Measurements from ENCODE around the gene VPS41.

The VPS41 gene

DNA sequence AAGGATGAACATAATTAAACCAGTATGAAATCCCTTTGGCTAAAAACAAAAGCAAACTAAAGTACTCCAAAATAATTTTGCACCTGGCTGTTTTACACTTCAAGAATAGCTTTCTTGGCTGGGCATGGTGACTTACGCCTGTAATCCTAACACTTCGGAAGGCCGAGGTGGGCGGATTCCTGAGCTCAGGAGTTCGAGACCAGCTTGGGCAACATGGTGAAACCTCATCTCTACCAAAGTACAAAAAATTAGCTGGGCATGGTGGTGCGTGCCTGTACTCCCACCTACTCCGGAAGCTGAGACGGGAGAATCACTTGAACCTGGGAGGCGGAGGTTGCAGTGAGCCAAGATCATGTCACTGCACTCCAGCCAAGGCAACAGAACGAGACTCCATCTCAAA is 185.7 kb downstream of the VPS41 start:
- DNase-seq = no peak

DNA sequence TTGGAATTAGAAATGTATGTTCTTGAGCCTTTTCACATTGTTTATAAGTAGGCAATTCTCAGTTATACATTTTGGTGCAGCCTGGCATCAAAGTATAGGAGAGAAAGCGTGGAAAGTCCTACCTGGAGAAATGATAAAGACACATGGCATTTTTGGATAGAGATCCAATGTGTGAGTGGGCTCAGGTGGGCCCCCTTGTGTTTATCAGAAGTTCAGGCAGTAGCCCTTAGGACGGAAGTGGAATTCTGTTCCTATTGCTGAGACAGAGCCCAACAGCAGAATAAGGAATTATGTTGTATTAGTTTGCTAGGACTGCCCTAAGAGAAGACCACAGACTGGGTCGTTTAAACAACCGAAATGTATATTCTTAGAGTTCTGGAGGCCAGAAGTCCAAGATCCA is 192.6 kb downstream of the VPS41 start:
- DNase-seq = no peak

DNA sequence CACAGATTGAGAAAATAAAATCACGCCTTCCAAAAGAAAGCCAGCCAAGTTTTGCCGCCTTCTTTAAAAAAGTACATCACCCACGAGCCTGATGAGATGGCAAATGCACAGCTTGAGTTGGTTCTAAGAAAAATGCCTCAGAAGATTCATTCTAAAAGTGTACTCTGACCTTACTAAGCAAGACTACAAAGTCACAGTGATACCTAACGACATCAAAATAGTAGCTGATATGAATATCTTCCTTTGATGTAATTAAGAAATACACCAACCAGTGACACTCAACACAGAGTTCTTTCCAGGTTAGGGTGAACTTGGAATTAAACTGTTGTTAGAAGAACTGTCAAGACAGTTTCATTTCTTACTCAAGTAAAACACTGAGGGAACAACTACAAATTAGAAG is 199.9 kb downstream of the VPS41 start:
- no peak for DNase-seq

DNA sequence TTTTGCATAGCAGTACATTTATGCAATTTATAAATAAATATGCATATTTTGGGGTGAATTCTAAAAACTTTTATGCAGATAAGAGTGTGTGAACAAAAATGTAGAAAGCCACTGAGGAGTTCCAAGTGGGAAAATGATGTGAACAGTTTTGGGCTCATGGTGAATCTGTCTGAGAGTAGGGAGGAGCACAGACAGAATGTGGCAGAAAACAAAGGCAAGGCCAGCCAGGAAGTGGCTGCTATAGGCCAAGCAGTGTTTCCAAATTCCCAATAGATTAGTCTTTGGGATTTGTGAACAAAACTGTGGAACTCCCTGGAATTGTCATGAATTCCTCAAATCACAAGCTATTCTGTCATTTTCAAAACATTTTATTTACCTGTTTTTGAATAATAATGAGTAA is 204.2 kb downstream of the VPS41 start:
- no peak for DNase-seq

- DNase-seq = no peak
Observed at GRCh38 chr7:38704041-38704547, 204.9 kb downstream of the VPS41 start.

- DNase-seq = no peak
Observed at GRCh38 chr7:38703093-38703492, 205.9 kb downstream of the VPS41 start.

DNA sequence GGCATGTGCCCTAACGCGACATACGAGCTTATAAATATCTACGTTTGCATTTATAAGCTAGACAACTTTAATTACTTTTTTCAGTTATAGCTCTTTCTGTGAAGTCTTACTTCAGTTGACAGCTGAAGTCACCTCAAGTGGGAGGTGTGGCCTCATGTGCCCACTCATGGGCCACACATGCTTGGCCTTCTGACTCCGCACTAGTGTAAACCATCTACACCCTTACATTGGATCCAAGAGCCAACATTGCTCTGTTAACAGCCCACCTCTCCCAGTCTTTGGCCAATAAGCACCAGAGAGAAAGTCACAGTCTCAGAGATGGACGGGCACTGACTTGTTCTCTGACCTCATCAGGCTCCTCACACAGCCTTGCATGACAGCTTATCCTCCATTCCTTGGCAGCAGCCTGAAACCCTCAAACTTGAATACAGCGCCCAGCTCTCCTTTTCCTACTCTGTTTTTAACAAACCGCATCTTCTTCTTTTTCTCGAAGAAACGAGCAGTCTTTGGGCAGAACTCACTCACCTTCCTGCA is 206.9 kb downstream of the VPS41 start:
- no peak for DNase-seq

GRCh38 chr7:38700116-38700515 is 208.9 kb downstream of the VPS41 start:
- DNase-seq = no peak

DNA sequence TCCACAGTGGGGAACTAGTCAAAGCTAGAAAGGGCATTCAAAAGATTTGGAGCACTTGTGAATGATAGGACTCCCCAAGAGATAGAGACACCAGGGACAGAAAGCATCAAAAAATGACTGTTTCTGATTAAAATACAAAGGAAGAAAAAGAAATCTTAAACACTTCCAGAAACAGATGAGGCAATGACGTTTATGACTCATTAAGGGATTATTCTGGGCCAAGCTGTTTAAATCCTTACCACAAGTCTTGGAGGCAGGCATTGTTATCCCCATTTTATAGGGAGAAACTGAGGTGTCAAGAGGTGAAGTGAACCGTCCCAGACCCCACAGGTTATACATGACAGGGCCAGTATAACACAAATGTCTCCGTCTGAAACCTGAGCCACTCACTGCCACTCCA is 209.5 kb downstream of the VPS41 start:
- no peak for DNase-seq

DNA sequence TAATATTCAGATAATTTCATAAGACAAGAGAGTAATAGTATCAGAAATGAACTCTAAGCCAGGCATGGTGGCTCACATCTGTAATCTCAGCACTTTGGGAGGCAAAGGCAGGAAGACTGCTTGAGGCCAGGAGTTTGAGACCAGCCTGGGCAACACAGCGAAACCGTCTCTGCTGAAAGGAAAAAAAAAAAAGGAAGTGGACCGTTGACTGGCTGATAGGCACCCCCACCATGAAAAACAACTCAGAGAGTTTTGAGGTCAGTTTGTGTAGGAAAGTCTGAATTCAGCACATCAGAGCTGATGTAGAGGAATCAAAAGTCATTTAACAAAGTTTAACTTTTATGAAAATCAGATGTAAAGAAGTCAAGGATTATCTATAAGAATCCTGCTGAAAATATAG is 214.7 kb downstream of the VPS41 start:
- no peak for DNase-seq

DNA sequence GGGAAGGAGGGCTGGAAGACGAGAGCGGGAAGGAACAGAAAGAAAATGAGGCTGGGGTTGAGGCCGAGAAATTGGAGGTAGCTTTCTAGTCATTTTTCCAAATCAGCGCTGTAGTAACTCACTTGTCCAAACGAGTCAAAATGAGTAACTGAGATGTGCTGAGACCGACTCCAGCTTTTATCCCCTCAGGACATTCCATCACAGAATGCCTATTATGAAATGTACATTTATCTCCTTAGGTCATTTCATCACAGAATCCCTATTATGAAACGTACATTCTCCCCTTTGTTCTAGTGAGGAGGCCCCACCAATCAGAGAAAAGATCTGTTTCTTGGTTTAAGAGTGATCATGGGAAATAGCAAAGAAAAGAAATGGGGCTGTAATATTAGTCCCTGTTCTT is 222.1 kb downstream of the VPS41 start:
- DNase-seq = no peak

GRCh38 chr7:38685851-38686250 is 223.1 kb downstream of the VPS41 start:
- no peak for DNase-seq

- DNase-seq = no peak
Observed at GRCh38 chr7:38682606-38683005, 226.4 kb downstream of the VPS41 start.

GRCh38 chr7:38681882-38682281 is 227.1 kb downstream of the VPS41 start:
- DNase-seq = no peak

GRCh38 chr7:38679419-38679818 is 229.6 kb downstream of the VPS41 start:
- peak; percentile 51 for DNase-seq

GRCh38 chr7:38678698-38679054 is 230.3 kb downstream of the VPS41 start:
- no peak for DNase-seq

GRCh38 chr7:38677981-38678697 is 230.9 kb downstream of the VPS41 start:
- DNase-seq = peak; percentile 60

GRCh38 chr7:38675494-38676106 is 233.4 kb downstream of the VPS41 start:
- DNase-seq = no peak

DNA sequence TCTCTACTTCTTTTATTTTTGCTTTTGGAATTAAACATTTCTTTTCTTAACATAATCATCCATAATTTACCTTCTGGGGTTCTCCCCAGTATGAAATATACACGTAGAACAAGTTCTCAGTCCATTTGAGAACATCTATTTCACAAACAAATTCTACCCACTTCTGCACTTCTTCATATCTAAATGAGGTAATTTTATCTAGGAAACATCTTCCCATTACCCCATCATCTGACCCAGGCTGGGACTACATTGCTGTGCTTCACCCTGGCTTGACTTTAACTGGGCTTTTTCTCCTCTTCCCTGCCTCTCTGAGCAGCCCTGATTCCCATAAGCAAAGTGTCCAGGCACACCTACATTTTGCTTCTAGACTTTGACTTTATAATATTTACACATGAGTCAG is 234.5 kb downstream of the VPS41 start:
- DNase-seq = peak; percentile 76

GRCh38 chr7:38673795-38674194 is 235.2 kb downstream of the VPS41 start:
- peak; percentile 99 for DNase-seq

All from inflammatory macrophage treated with lipopolysaccharide for 4 hours (primary cell).